CD4-positive, alpha-beta T cell treated with Interleukin-12 subunit alpha and Interleukin-12 subunit beta, for 1 hour (primary cell): ENCODE measurements around the gene ZNF556.

Source experiments
- DNase-seq: peaks from one replicate; pipeline ENCODE4 v3.0.0-alpha.2; 2020

Gene ZNF556

DNA sequence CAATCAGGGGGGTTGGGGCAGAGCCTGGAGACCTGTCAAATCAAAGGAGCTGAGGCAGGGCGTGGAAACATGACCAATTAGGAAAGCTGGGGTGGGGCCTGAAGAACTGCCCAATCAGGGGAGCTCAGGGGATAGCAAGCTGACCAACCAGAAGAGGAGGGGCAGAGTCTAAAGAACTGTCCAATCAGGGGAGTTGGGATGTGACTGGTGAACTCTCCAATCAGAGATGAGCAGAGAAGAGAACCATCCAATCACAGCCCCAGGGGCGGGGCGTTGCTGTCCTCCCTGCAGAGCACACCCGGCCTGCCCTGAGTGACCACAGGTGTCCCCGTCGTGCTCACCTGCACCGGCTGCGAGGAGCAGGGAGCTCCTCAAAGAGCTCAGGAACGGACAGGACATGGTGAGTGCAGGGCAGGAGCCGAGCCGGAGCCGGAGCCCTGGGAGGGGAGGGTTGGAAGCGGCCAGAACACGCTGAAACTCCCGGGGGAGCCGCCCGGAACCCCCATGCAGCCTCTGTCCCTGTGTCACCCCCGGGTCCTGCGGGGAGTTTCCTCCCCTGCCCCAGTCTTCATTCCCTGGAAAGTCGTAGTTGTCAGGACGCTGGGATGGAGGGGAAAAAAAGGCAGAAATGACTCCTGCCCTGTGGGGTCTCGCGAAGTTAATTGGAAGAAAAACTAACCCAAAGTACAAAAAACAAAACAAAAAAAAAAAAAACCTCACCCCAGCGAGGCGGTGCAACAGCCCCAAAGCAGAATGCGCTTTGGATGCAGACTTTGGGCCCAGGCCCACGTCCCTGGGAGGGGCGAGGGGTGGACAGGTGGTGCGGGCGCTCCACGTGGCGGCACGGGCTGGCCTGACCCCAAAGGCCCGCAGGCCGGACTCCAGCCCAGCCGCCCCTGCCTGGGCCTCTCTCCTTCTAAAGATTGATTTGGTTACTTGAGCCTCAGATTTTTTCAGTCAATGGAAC, at the start of gene ZNF556:
Gene ZNF556 (plus strand): TSS at position 311 of the 967 bp plus-strand sequence. CDS start 87 bp downstream, at position 398.
- no peak for DNase-seq

DNA sequence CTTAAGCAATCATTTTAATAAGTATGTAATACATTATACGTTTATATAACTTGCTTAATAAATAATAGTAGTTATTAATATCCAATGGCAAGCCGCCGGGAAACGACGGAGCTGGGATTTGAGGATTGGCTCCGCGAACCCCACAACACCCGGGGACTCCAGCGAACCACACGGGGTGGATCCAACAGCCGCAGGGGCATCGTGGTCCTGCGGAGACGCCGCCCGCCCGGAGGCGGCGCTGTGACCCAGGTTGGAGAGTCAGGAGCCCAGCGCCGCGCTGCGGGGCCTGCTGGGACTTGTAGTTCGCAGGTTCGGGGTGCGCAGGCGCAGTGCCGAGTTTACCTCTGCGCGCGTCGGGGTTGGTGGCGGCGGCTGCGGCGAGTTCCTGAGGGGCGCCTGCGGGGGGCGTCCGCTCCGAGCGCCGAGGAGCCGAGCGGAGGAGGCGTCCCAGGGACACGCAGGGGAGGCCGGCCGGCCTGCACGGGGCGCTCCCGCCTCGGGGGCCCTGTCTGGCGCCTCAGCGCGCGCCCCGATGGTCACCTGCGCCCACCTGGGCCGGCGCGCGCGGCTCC, 47.5 kb upstream of the ZNF556 start, which contains the start of gene ZNF554:
Gene ZNF554 (plus strand): TSS at position 329 of the 572 bp plus-strand sequence. CDS start 204 bp downstream, at position 533.
- peak; percentile 97 for DNase-seq

DNA sequence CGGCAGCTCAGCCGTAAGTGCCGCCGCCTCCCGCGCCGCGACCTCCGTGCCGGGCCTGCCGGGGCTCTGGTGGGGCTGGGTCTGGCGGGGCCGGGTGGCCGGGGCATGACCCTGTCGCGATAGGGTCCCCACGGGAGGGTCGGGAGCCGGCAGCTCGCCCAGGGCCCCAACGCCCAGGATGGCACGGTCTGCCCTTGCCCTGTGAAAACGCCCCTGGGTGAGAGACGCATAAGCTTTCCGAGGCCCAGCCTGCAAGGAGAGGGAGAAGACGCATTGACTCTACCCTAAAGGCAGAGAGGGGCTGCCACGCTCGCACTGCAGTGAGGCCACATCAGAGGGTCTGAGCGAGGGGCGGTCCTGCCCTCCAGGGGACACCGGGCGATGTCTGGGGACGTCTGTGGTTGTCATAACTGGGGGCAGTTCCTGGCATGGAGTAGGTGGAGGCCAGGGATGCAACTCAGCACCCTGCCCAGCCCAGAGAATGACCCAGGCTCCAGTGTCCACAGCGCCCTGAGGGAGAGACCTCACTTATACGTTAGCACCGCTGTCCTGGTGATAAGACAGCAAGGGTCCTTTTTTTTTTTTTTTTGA, 46.9 kb upstream of the ZNF556 start:
- DNase-seq: no peak

DNA sequence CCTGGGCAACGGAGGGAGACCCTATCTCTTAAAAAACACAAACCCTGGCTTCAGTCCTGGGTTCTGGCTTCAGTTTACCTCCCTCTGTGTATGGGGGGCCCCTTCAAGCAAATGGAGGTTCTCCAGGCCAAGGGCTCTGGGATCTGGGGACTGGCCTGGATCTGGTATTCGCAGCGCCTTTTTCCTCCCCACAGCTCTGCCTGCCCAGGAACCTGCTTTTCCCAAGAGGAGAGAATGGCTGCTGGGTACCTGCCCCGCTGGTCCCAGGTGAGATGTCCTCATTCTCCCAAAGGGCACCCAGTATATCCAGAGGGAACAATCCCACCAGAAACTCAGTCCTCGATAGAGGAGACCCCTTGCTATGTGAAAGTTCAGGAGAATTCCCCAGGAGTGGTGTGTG, 44.3 kb upstream of the ZNF556 start:
- DNase-seq: no peak

DNA sequence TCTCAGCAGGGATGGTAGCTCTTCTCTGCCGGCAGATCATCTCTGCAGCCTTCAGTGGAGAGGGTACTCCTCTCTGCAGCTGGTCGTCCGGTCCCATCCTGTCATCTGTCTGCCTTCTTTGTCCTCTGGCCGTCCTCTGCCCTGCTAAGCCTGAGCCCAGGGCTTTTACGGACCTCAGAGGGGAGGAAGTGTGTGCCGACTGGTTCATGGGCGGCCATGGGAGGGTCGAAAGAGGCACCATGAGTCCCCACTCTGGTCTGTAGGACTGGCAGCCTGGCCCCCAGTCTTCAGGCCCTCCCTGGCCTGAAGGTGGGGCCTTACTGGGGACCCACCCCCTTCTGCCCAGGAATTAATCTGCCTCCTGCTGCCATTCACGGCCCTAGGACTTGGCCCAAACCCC, 43.5 kb upstream of the ZNF556 start:
- DNase-seq: no peak

GRCh38 chr19:2824129-2824528, 43.0 kb upstream of the ZNF556 start:
- DNase-seq: no peak

- no peak for DNase-seq
These were observed 40.1 kb upstream of the ZNF556 start for GRCh38 chr19:2827022-2827421.

- no peak for DNase-seq
These were observed 39.2 kb upstream of the ZNF556 start for GRCh38 chr19:2827840-2828489.

DNA sequence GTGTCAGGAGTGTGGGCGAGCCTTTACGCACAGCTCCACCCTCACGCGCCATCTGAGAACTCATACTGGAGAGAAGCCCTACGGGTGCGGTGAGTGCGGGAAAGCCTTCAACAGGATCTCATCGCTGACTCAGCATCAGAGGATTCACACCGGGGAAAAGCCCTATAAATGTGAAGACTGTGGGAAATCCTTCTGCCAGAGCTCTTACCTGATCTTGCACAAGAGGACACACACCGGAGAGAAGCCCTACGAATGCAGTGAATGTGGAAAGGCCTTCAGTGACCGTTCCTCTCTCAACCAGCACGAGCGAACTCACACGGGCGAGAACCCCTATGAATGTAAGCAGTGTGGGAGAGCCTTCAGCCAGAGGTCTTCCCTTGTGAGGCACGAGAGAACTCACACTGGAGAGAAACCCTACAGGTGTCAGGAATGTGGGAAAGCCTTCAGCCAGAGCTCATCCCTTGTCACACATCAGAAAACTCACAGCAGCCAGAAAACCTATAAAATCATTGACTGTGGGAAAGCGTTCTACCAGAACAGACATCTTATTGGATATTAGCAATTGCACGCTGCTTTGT, 32.8 kb upstream of the ZNF556 start:
- DNase-seq: no peak

- no peak for DNase-seq
These were observed 29.7 kb upstream of the ZNF556 start for GRCh38 chr19:2837430-2837829.

DNA sequence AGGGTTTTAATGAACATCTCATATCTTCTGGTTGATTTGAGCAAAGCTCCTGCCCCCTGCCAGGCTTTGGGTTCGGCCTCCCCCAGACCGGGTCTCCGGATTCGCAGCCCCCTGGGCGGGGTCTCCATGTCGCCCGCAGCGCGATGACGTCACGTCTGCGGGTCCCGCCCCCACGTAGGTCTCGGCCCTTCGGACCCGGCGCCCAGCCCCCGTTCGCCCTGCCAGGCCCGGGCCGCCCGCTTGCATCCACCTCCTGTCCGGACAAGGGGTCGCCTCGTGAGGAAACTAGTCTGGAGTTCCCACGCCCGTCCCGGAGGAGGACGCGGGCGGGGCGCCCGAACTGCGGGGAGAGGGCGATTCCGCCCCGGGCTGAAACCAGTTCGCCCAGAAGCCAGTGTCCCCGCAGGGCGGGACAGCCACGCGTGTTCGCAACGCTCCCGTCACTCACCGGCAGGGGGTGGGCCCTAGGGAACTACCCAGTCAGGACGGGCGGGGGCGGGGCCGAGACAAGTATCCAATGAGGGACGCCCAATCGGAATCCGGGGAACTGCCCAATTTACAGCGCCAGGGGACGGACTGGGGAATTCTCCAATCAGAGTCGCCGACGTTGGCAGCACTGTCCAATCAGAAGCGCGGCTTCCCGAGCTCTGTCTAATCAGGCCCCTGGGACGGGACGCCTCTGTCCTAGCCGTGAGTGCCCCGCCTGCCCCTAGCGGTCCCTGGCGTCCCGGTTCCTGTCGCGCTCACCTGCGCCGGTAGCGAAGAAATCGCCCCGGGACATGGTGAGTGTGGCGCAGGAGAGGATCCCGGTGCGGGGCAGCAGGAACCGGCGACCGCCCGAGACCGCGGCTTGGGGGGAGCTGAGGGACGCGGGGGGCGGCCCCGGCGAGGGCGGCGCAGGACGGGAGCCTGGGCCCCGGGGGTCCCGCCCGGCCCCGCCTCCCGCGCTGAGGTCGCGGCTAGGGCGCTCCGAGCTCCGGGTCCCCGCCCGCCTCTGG, 26.0 kb upstream of the ZNF556 start, which contains the start of gene ZNF555:
Gene ZNF555 (plus strand): TSS at position 682 of the 998 bp plus-strand sequence. CDS start 98 bp downstream, at position 780.
- DNase-seq: peak; percentile 99

- no peak for DNase-seq
These were observed 25.1 kb upstream of the ZNF556 start for GRCh38 chr19:2841855-2842574.

GRCh38 chr19:2845107-2845506, 22.0 kb upstream of the ZNF556 start:
- no peak for DNase-seq

DNA sequence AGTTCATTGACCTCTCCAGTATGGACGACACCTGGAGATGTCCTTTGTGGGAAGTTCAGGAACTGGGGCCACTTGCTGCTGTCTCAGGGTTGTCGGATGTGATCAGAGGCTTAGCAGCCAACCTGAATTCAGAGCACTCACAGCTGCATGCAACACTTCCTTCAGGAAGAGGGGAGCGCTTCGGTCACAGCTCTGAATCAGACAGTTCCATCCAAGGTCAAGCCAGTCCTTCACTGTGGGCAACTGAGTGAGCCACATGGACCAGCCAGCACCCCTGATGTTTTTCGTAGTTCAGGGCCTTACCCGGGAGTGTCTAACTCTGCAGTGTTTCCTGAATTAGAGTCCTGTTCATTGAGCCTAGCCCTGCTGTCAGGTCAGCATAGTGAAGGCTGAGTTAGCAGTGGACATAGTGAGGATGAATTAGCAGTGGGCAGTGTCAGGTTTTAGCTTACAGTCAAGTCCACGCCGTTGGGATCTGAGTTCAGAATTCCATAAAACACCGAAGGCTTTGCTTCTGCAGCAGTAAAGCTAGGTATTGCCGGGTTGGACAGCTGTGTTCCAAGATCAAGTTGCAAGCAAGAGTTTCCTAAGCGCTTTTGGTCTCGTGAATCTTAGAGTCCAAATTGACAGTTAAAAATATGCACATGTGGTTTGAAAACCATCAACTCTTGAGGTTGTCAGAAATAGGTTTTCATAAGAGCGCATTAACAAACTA, 20.8 kb upstream of the ZNF556 start:
- DNase-seq: no peak

- no peak for DNase-seq
These were observed 19.6 kb upstream of the ZNF556 start for GRCh38 chr19:2847507-2847906.

DNA sequence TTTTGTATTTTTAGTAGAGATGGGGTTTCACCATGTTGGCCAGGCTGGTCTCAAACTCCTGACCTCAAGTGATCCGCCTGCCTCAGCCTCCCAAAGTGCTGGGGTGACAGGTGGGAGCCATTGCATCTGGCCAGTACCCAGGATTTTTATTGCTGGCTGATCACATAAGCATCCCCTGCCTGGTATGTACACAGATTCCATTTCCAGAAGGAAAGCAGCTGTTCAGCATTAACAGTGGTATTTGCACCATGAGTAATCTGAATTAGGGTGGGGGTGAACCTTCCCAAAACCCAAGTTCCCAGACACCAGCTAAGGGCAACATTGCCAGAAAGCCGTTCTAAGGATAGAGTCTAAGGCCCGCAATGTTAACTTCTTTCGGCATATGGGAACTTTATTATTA, 18.5 kb upstream of the ZNF556 start:
- no peak for DNase-seq

DNA sequence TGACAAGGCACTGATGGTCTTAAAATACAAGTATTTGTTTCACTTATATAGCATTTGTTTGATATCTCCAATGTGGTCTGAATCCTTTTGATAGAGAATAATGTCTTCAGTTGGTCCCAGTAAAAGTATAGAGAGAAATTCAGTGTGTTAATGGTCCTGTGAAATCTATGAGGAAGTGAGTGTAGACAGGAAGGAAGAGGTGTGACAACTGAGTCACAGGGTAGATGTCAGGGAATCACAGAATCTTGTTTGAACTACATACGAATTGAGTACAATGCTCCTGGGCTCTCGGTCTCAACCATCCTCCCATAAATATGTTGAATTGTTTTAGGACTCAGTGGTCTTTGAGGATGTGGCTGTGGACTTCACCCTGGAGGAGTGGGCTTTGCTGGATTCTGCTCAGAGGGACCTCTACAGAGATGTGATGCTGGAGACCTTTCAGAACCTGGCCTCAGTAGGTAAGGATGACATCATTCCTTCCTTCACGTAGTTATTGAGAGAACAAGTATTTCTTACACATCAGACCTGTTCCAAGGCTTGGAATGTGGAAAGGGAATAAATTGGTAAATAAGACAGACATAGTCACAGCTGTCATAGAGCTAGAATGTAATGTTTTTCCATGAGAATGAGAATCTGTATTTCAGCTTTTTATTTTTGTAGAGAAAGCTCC, 16.7 kb upstream of the ZNF556 start:
- DNase-seq: no peak

DNA sequence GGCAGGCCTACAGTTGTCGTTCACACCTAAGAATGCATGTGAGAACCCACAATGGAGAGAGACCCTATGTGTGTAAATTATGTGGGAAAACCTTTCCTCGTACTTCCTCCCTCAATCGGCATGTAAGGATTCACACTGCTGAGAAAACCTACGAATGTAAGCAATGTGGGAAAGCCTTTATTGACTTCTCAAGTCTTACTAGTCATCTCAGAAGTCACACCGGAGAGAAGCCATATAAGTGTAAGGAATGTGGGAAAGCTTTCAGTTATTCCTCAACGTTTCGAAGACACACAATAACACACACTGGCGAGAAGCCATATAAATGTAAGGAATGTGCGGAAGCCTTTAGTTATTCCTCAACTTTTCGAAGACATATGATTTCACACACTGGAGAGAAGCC, 14.5 kb upstream of the ZNF556 start:
- no peak for DNase-seq

- DNase-seq: no peak
These were observed 14.0 kb upstream of the ZNF556 start for GRCh38 chr19:2853015-2853606.
